OCI-LY7 (cell line): ENCODE measurements around the gene TOP2A. TPM values are rescaled to one million over a fixed set of nuclear protein-coding genes. Genes with fewer than 3 reads are reported as not detected.
"Not testable (repeated sequence)": the region's sequence is repeated elsewhere in the genome, so short reads cannot be mapped to it uniquely, and the experiment has no call there.

Experiments
- BruUV-seq: library from RNA; stranded (reverse); fragments of 400-500 nt; replicated peaks from 2 replicates; lab custom pipeline; 2021; lab: Mats Ljungman, UMichigan
- CTCF ChIA-PET: fragments of 300-600 bp; sonication (Branson Sonifier 250); formaldehyde crosslinking; loops from one replicate; lab custom pipeline; 2022; ENCODE audit warnings: antibody characterized with exemption; ENCODE audit not compliant: unreplicated experiment; lab: Charles Lee
- POLR2A ChIA-PET: fragments of 300-600 bp; sonication (Branson Sonifier 250); formaldehyde crosslinking; loops from one replicate; lab custom pipeline; 2022; ENCODE audit warnings: antibody characterized with exemption; lab: Charles Lee
- DNase-seq: peaks from one replicate; pipeline ENCODE4 v3.0.0-alpha.2; 2015; ENCODE audit warnings: low spot score
- H2AFZ ChIP-seq: fragments of 200-600 bp; sonication (generic), shearing (Covaris generic); 2 replicates; pipeline ENCODE4 v1.6.1; 2014; ENCODE audit warnings: mild to moderate bottlenecking, antibody characterized with exemption, low read length, moderate library complexity
- H3K27ac ChIP-seq: fragments of 200-600 bp; sonication (generic); 2 replicates; pipeline ENCODE4 v1.5.1; 2014; ENCODE audit warnings: mixed run types, low read depth, mild to moderate bottlenecking, moderate library complexity, low read length, inconsistent platforms; ENCODE audit not compliant: poor library complexity, severe bottlenecking
- H3K36me3 ChIP-seq: fragments of 200-600 bp; sonication (generic); 2 replicates; pipeline ENCODE4 v1.6.1; 2014; ENCODE audit warnings: mild to moderate bottlenecking, antibody characterized with exemption, low read length, moderate library complexity, mixed read lengths; ENCODE audit not compliant: insufficient read depth
- H3K4me1 ChIP-seq: fragments of 200-600 bp; sonication (generic); 2 replicates; pipeline ENCODE4 v1.5.1; 2014; ENCODE audit warnings: mild to moderate bottlenecking, low read length; ENCODE audit not compliant: insufficient read depth, poor library complexity, severe bottlenecking
- H3K4me2 ChIP-seq: fragments of 200-600 bp; sonication (generic); 2 replicates; pipeline ENCODE4 v1.6.1; 2014; ENCODE audit warnings: mild to moderate bottlenecking, low read length
- H3K4me3 ChIP-seq: fragments of 200-600 bp; sonication (generic); 2 replicates; pipeline ENCODE4 v1.5.1; 2014; ENCODE audit warnings: mild to moderate bottlenecking, low read depth, low read length; ENCODE audit not compliant: poor library complexity, severe bottlenecking
- H3K79me2 ChIP-seq: fragments of 200-600 bp; sonication (generic); 2 replicates; pipeline ENCODE4 v1.6.1; 2016; ENCODE audit warnings: low read depth, mild to moderate bottlenecking, low read length, moderate library complexity, mixed read lengths; ENCODE audit not compliant: insufficient read depth
- H3K9me2 ChIP-seq: fragments of 200-600 bp; sonication (generic); 2 replicates; pipeline ENCODE4 v1.6.1; 2016; ENCODE audit warnings: mild to moderate bottlenecking, low read length, mixed read lengths; ENCODE audit not compliant: insufficient read depth
- H3K9me3 ChIP-seq: fragments of 200-600 bp; sonication (generic); 2 replicates; pipeline ENCODE4 v1.6.1; 2014; ENCODE audit warnings: mild to moderate bottlenecking, mixed run types, low read length, mixed read lengths
- H4K20me1 ChIP-seq: fragments of 200-600 bp; sonication (generic); 2 replicates; pipeline ENCODE4 v1.6.1; 2014; ENCODE audit warnings: mild to moderate bottlenecking, antibody characterized with exemption, low read length, moderate library complexity, mixed read lengths; ENCODE audit not compliant: insufficient read depth
- CTCF ChIP-seq: fragments of 200-600 bp; sonication (generic); conservative IDR thresholded peaks from 2 replicates; pipeline ENCODE4 v1.5.1; 2014; ENCODE audit warnings: mild to moderate bottlenecking, antibody characterized with exemption, low read length, moderate library complexity, mixed read lengths
- EZH2phosphoT487 ChIP-seq: fragments of 200-600 bp; sonication (generic); IDR thresholded peaks from 2 replicates; pipeline ENCODE4 v1.6.1; 2018; ENCODE audit warnings: low read depth, borderline replicate concordance, mild to moderate bottlenecking, mixed run types, antibody characterized with exemption, low read length, moderate library complexity, mixed read lengths
- intact Hi-C: fragments of 100-400 bp; cut with micrococcal nuclease; formaldehyde crosslinking; loops from one replicate; pipeline ENCODE4 v1.10.0; 2022; ENCODE audit not compliant: unreplicated experiment
- total RNA-seq, 2 experiments: library from RNA; depleted of rRNA in 1 of 2; stranded (reverse); fragments of >200 nt in 1 of 2; shearing (Covaris generic) in 1 of 2; gene quantifications; 2 replicates each; pipeline ENCODE4 v1.2.3, GENCODE V29; 2014 to 2022

TOP2A gene
- total RNA-seq, 2 experiments from 2014 or later, result 293 to 340 TPM

GRCh38 chr17:40378966-40379365 lies 38.7 kb downstream of the TOP2A start:
- ChIA-PET CTCF (no interaction called here), POLR2A (no interaction called here)
- BruUV-seq, result no TSS peak

GRCh38 chr17:40377832-40378231 lies 39.9 kb downstream of the TOP2A start:
- Histone ChIP-seq H3K4me1 (no peaks in the 10 kb centered on the region), H2AFZ (no peak overlapping the region), H3K4me2 (no peak overlapping the region), H3K79me2 (no peaks in the 10 kb centered on the region), H3K9me2 (no peaks in the 10 kb centered on the region), H3K9me3 (no peaks in the 10 kb centered on the region), H4K20me1 (no peaks in the 10 kb centered on the region), H3K36me3 (no peaks in the 10 kb centered on the region), H3K27ac (no peak overlapping the region), H3K4me3 (no peak overlapping the region)
- intact Hi-C loops, result no loop called here
- BruUV-seq, result no TSS peak
- DNase-seq, result no peak
- ChIA-PET CTCF (no interaction called here), POLR2A (interaction anchor here (0.6 kb wide), 1 partner anchor 24 kb away, joined by 3 read pairs; no protein-coding TSS in a partner anchor)
- TF ChIP-seq CTCF (no peak), EZH2phosphoT487 (no peak)

More at GRCh38 chr17:40378966-40379365, 38.7 kb downstream of the TOP2A start:
- H3K4me3 ChIP-seq, result no peak overlapping the region
- no peak overlapping the region for H3K4me2 ChIP-seq
- no peaks in the 10 kb centered on the region for H3K9me2 ChIP-seq
- intact Hi-C loops, result no loop called here
- no peak for DNase-seq
- H3K36me3 ChIP-seq, result peaks cover 4% of the 10 kb centered on the region
- TF ChIP-seq CTCF (no peak), EZH2phosphoT487 (no peak)
- H3K27ac ChIP-seq, result no peak overlapping the region
- H2AFZ ChIP-seq, result no peak overlapping the region
- no peaks in the 10 kb centered on the region for H4K20me1 ChIP-seq
- H3K79me2 ChIP-seq, result no peaks in the 10 kb centered on the region
- H3K9me3 ChIP-seq, result no peaks in the 10 kb centered on the region
- no peaks in the 10 kb centered on the region for H3K4me1 ChIP-seq

GRCh38 chr17:40376541-40376940 lies 41.2 kb downstream of the TOP2A start:
- H3K27ac ChIP-seq, H3K9me3 ChIP-seq, BruUV-seq, H3K36me3 ChIP-seq, H3K4me1 ChIP-seq, H3K9me2 ChIP-seq, H3K4me3 ChIP-seq, CTCF ChIA-PET, H2AFZ ChIP-seq, DNase-seq, intact Hi-C loops, H3K4me2 ChIP-seq, H4K20me1 ChIP-seq, H3K79me2 ChIP-seq: not testable (repeated sequence)
- POLR2A ChIA-PET, result interaction anchor here (0.6 kb wide), 1 partner anchor 65 kb away, joined by 3 read pairs; no protein-coding TSS in a partner anchor

- H3K9me2 ChIP-seq, DNase-seq, H2AFZ ChIP-seq, H4K20me1 ChIP-seq, H3K27ac ChIP-seq, intact Hi-C loops, CTCF ChIA-PET, POLR2A ChIA-PET, H3K4me2 ChIP-seq, H3K36me3 ChIP-seq, H3K79me2 ChIP-seq, BruUV-seq, H3K4me3 ChIP-seq, H3K9me3 ChIP-seq, H3K4me1 ChIP-seq: not testable (repeated sequence)
Observed at GRCh38 chr17:40375786-40376185, 41.9 kb downstream of the TOP2A start.
